IPS-18a (cell line): ENCODE measurements around the gene LENG9.
"Not testable (repeated sequence)": the region's sequence is repeated elsewhere in the genome, so short reads cannot be mapped to it uniquely, and the experiment has no call there.

ENCODE experiments used
- H3K27ac ChIP-seq: one replicate; pipeline ENCODE4 v1.5.1; 2013; ENCODE audit warnings: low read length
- H3K27me3 ChIP-seq: one replicate; pipeline ENCODE4 v1.6.1; 2013; ENCODE audit warnings: mild to moderate bottlenecking, low read length; ENCODE audit not compliant: control insufficient read depth, insufficient read depth
- H3K36me3 ChIP-seq: one replicate; pipeline ENCODE4 v1.6.1; 2013; ENCODE audit warnings: low read depth, low read length; ENCODE audit not compliant: control insufficient read depth
- H3K4me1 ChIP-seq: one replicate; pipeline ENCODE4 v1.6.1; 2013; ENCODE audit warnings: low read depth, low read length; ENCODE audit not compliant: control insufficient read depth
- H3K4me3 ChIP-seq: one replicate; pipeline ENCODE4 v1.5.1; 2013; ENCODE audit warnings: low read length
- H3K9ac ChIP-seq: one replicate; pipeline ENCODE4 v1.6.1; 2013; ENCODE audit warnings: mild to moderate bottlenecking, low read length, moderate library complexity
- H3K9me3 ChIP-seq: one replicate; pipeline ENCODE4 v1.6.1; 2013; ENCODE audit warnings: low read depth, low read length; ENCODE audit not compliant: control insufficient read depth

Gene LENG9

GRCh38 chr19:54463531-54464043 is at the start of gene LENG9:
Gene LENG9, minus strand, starts transcription at chr19:54463778. Its CDS starts 252 bp downstream, at chr19:54463526.
- H3K27ac ChIP-seq, result peak within 1 kb of the TSS; percentile 96
- H3K36me3 ChIP-seq, result peaks cover 28% of the 10 kb centered on the region
- peaks cover 6% of the 10 kb centered on the region for H3K27me3 ChIP-seq
- peak within 1 kb of the TSS; percentile 84 for H3K4me3 ChIP-seq
- peak within 1 kb of the TSS; percentile 78 for H3K9ac ChIP-seq
- no peaks in the 10 kb centered on the region for H3K9me3 ChIP-seq
- H3K4me1 ChIP-seq, result no peaks in the 10 kb centered on the region

GRCh38 chr19:54509200-54509940 is 45.8 kb upstream of the LENG9 start:
- not testable (repeated sequence) for H3K4me1 ChIP-seq, H3K9ac ChIP-seq, H3K36me3 ChIP-seq, H3K4me3 ChIP-seq, H3K27me3 ChIP-seq, H3K27ac ChIP-seq
- H3K9me3 ChIP-seq, result peaks cover 20% of the 10 kb centered on the region

- not testable (repeated sequence) for H3K9ac ChIP-seq, H3K4me1 ChIP-seq, H3K36me3 ChIP-seq, H3K27ac ChIP-seq, H3K27me3 ChIP-seq, H3K4me3 ChIP-seq
- H3K9me3 ChIP-seq, result peaks cover 14% of the 10 kb centered on the region
These were observed 44.9 kb upstream of the LENG9 start for GRCh38 chr19:54508487-54508886.

- no peaks in the 10 kb centered on the region for H3K27me3 ChIP-seq
- no peak overlapping the region for H3K9ac ChIP-seq
- no peak overlapping the region for H3K4me3 ChIP-seq
- no peak overlapping the region for H3K27ac ChIP-seq
- no peaks in the 10 kb centered on the region for H3K4me1 ChIP-seq
- peaks cover 8% of the 10 kb centered on the region for H3K9me3 ChIP-seq
- H3K36me3 ChIP-seq, result no peaks in the 10 kb centered on the region
These were observed 44.2 kb upstream of the LENG9 start for GRCh38 chr19:54507824-54508223.

- not testable (repeated sequence) for H3K9me3 ChIP-seq, H3K4me3 ChIP-seq, H3K4me1 ChIP-seq, H3K27ac ChIP-seq, H3K9ac ChIP-seq, H3K27me3 ChIP-seq, H3K36me3 ChIP-seq
These were observed 43.6 kb upstream of the LENG9 start for GRCh38 chr19:54507038-54507717.

GRCh38 chr19:54506079-54506478 is 42.5 kb upstream of the LENG9 start:
- H3K27me3 ChIP-seq, result no peaks in the 10 kb centered on the region
- H3K36me3 ChIP-seq, result no peaks in the 10 kb centered on the region
- no peak overlapping the region for H3K9ac ChIP-seq
- peaks cover 14% of the 10 kb centered on the region for H3K9me3 ChIP-seq
- H3K27ac ChIP-seq, result no peak overlapping the region
- no peaks in the 10 kb centered on the region for H3K4me1 ChIP-seq
- H3K4me3 ChIP-seq, result no peak overlapping the region

GRCh38 chr19:54505542-54505941 is 42.0 kb upstream of the LENG9 start:
- not testable (repeated sequence) for H3K36me3 ChIP-seq, H3K27me3 ChIP-seq, H3K27ac ChIP-seq, H3K4me1 ChIP-seq, H3K4me3 ChIP-seq, H3K9ac ChIP-seq
- peaks cover 19% of the 10 kb centered on the region for H3K9me3 ChIP-seq

- H3K9me3 ChIP-seq, result peaks cover 25% of the 10 kb centered on the region
- no peaks in the 10 kb centered on the region for H3K4me1 ChIP-seq
- H3K27me3 ChIP-seq, result no peaks in the 10 kb centered on the region
- no peak within 1 kb of the TSS for H3K4me3 ChIP-seq
- no peaks in the 10 kb centered on the region for H3K36me3 ChIP-seq
- H3K9ac ChIP-seq, result no peak within 1 kb of the TSS
- no peak within 1 kb of the TSS for H3K27ac ChIP-seq
These were observed 39.0 kb upstream of the LENG9 start, which contains the start of gene LAIR2 for GRCh38 chr19:54502518-54503048. Gene LAIR2, plus strand, starts transcription at chr19:54502831. Its CDS starts 88 bp downstream, at chr19:54502919.

- not testable (repeated sequence) for H3K9ac ChIP-seq, H3K36me3 ChIP-seq, H3K4me1 ChIP-seq, H3K27ac ChIP-seq, H3K4me3 ChIP-seq, H3K27me3 ChIP-seq
- H3K9me3 ChIP-seq, result peaks cover 31% of the 10 kb centered on the region
These were observed 34.8 kb upstream of the LENG9 start for GRCh38 chr19:54498451-54498772.

- H3K9ac ChIP-seq, H3K36me3 ChIP-seq, H3K27ac ChIP-seq, H3K4me1 ChIP-seq, H3K4me3 ChIP-seq, H3K27me3 ChIP-seq: not testable (repeated sequence)
- peaks cover 34% of the 10 kb centered on the region for H3K9me3 ChIP-seq
These were observed 34.3 kb upstream of the LENG9 start for GRCh38 chr19:54497747-54498450.

- H3K9ac ChIP-seq, H3K36me3 ChIP-seq, H3K4me3 ChIP-seq, H3K27me3 ChIP-seq, H3K4me1 ChIP-seq, H3K27ac ChIP-seq: not testable (repeated sequence)
- peaks cover 25% of the 10 kb centered on the region for H3K9me3 ChIP-seq
These were observed 31.7 kb upstream of the LENG9 start for GRCh38 chr19:54495284-54495683.
